ENCODE data around the gene EWSR1.

The EWSR1 gene

GRCh38 chr22:29338398-29338797 lies 70.3 kb downstream of the EWSR1 start:
- no peak for DNase-seq
- no peak for TF ChIP-seq CTCF (IDR thresholded peaks at IDR 0.05; ENCODE audit: low read depth, low read length, missing control alignments)
- H3K36me3 ChIP-seq (replicated peaks), result peaks cover 55% of the 10 kb centered on the region
- H3K27me3 ChIP-seq (replicated peaks), result no peaks in the 10 kb centered on the region
- H3K4me3 ChIP-seq (ENCODE audit: low read depth, low read length), result no peak overlapping the region
- H3K27ac ChIP-seq, result no peak overlapping the region
- in situ Hi-C loops (cut with HindIII; ENCODE audit: low pct_ligation_motif_present, low sequenced_read_pairs), result no loop called here

DNA sequence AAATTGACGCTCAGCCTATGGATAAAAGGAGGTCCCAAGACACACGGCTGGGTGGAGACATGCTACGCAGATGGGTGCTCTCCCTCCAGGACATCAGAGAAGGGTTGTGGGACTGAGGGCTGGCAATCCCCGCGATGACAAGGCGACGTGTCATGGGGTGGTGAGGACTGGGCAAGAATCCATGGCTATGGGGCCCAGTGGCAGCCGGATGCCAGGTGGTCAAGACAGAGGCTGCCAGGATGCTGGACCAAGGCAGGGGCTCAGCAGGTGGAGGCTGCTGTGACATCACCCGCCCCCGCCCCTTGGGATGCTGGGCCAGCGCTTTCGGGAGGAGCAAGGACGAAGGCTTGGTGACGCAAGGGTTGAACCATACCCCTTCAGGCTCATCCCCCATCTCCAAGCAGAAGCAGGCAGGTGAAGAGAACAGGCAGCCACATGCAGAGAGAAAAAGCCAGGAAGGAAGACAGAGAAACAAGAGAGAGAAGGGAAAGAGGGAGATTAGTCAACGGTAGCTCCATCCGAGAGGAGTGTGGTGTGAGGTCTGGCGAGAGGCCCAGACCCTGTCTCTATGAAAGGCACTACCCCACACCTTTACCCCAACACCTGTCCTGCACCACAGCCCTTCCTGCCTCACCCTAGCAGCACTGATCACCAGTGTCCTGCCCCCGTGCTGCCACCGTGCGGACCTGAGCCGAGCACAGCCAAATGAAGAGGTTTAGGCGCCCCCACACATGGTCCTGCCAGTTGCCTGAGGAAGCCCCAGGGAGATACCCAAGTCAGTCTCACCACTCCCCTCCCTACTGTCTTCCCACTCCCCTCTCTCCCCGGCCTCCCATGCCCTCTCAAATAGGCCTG lies 71.5 kb downstream of the EWSR1 start:
- H3K36me3 ChIP-seq (replicated peaks), result peaks cover 55% of the 10 kb centered on the region
- H3K27ac ChIP-seq, result no peak overlapping the region
- no peak for TF ChIP-seq CTCF (IDR thresholded peaks at IDR 0.05; ENCODE audit: low read depth, low read length, missing control alignments)
- H3K4me3 ChIP-seq (ENCODE audit: low read depth, low read length), result no peak overlapping the region
- in situ Hi-C loops (cut with HindIII; ENCODE audit: low pct_ligation_motif_present, low sequenced_read_pairs), result no loop called here
- H3K27me3 ChIP-seq (replicated peaks), result no peaks in the 10 kb centered on the region
- DNase-seq, result no peak

GRCh38 chr22:29340566-29340965 lies 72.5 kb downstream of the EWSR1 start:
- H3K36me3 ChIP-seq (replicated peaks), result peaks cover 55% of the 10 kb centered on the region
- no peak for TF ChIP-seq CTCF (IDR thresholded peaks at IDR 0.05; ENCODE audit: low read depth, low read length, missing control alignments)
- no peak for DNase-seq
- H3K4me3 ChIP-seq (ENCODE audit: low read depth, low read length), result no peak overlapping the region
- H3K27me3 ChIP-seq (replicated peaks), result no peaks in the 10 kb centered on the region
- H3K27ac ChIP-seq, result no peak overlapping the region
- in situ Hi-C loops (cut with HindIII; ENCODE audit: low pct_ligation_motif_present, low sequenced_read_pairs), result no loop called here

GRCh38 chr22:29341056-29341848 lies 73.2 kb downstream of the EWSR1 start:
- Histone ChIP-seq H3K4me3 (ENCODE audit: low read depth, low read length) (no peak overlapping the region), H3K27me3 (replicated peaks) (no peaks in the 10 kb centered on the region), H3K27ac (no peak overlapping the region), H3K36me3 (replicated peaks) (peaks cover 52% of the 10 kb centered on the region)
- TF ChIP-seq CTCF (IDR thresholded peaks at IDR 0.05; ENCODE audit: low read depth, low read length, missing control alignments), result no peak
- no peak for DNase-seq
- in situ Hi-C loops (cut with HindIII; ENCODE audit: low pct_ligation_motif_present, low sequenced_read_pairs), result no loop called here

DNA sequence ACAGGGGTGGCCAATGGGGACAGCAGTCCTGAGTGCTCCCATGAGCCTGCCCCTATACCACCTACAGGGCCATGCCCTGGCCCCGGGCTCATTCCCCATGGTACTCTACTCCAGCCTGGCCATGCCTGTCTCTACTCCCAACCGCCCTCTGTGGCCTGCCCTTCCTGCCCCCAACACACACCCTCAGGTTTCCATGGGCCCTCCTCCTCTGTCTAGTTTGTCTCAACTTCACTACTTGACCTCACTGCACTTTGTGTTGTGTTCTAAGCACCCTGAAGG lies 73.7 kb downstream of the EWSR1 start:
- TF ChIP-seq CTCF (IDR thresholded peaks at IDR 0.05; ENCODE audit: low read depth, low read length, missing control alignments), result no peak
- Histone ChIP-seq H3K27ac (no peak overlapping the region), H3K27me3 (replicated peaks) (no peaks in the 10 kb centered on the region), H3K4me3 (ENCODE audit: low read depth, low read length) (no peak overlapping the region), H3K36me3 (replicated peaks) (peaks cover 53% of the 10 kb centered on the region)
- DNase-seq, result no peak
- in situ Hi-C loops (cut with HindIII; ENCODE audit: low pct_ligation_motif_present, low sequenced_read_pairs), result no loop called here

Measured in brain microvascular endothelial cell (primary cell).